ENCODE results near the gene GPR18.

- TF ChIP-seq CTCF (IDR thresholded peaks at IDR 0.05) = no peak
- no peak for TF ChIP-seq POLR2A (IDR thresholded peaks at IDR 0.05)
These were observed 43.9 kb upstream of the GPR18 start for GRCh38 chr13:99301913-99302636.
